Activated naive CD4-positive, alpha-beta T cell (primary cell): Measurements from ENCODE around the gene TANK.
"Not testable (repeated sequence)": the region's sequence is repeated elsewhere in the genome, so short reads cannot be mapped to it uniquely, and the experiment has no call there.

Source experiments
- DNase-seq, 4 experiments: peaks; one replicate each; lab custom pipeline; 2025; lab: John Stamatoyannopoulos, UW

TANK gene

DNA sequence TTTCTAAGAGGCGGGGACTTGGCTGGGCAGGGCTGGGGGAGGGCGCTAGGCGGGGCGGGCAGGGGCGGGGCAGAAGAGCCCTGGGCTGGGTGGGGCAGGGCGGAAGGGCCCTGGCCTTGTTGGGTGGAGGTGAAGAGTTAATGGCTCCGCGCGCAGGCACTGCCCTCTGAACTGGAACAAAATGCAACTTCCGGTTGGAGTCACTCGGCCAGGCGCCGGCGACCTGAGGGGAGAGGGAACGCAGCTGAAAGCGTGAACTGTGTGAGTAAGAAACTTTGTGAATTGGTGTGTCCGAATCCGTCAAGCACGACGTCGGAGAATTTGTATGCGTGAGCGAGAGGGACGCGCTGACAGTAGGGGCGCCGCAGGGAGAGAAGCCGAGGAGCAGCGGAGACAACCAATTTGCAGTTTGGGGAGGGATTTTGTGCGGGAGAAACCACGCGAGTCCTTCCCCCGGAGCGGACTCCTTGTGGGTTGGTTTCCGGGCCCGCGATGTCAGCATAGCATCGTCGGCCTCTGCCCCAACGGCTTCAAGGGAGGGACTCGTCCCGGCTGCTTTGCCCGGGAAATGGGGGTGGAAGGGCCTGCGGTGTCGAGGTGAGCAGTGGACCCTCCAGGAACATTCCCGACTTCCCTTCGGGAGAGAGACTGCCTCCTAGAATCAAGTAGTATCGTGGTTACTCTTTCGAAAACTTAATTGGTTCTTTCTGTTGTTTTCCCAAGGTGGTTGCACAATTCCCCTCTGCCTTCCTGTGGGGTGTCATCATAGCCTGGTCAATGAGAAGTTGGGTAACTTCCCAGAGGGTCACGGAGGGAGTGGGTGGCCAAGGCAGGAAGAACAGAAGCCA, at the start of gene TANK:
TANK (plus strand) TSS at position 203 of the 848 bp plus-strand sequence. CDS start 19,235 bp downstream, outside the sequence.
- DNase-seq, result peak; percentile 63 to 85 (median 73)

DNA sequence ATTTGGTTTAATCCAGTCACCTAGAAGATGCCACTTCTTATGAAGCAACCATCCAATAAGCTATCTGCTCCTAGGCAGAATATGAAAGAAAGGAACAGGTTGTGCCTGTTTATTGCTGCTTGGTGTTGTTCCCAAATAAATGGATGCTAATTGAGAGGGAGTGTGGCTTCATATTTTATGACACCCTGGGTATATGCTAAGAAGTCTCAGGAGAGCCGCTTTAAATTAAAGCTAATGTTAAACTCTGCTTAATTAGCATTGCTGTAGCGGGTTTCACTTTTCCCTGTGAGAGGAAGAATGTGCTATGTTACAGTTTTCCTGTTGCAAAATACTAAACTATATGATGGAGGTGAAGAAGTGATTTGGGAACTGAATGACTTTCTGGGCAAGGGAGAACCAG, 48.7 kb upstream of the TANK start:
- no peak for DNase-seq

- DNase-seq, result no peak
These were observed 47.3 kb upstream of the TANK start for GRCh38 chr2:161112908-161113307.

DNA sequence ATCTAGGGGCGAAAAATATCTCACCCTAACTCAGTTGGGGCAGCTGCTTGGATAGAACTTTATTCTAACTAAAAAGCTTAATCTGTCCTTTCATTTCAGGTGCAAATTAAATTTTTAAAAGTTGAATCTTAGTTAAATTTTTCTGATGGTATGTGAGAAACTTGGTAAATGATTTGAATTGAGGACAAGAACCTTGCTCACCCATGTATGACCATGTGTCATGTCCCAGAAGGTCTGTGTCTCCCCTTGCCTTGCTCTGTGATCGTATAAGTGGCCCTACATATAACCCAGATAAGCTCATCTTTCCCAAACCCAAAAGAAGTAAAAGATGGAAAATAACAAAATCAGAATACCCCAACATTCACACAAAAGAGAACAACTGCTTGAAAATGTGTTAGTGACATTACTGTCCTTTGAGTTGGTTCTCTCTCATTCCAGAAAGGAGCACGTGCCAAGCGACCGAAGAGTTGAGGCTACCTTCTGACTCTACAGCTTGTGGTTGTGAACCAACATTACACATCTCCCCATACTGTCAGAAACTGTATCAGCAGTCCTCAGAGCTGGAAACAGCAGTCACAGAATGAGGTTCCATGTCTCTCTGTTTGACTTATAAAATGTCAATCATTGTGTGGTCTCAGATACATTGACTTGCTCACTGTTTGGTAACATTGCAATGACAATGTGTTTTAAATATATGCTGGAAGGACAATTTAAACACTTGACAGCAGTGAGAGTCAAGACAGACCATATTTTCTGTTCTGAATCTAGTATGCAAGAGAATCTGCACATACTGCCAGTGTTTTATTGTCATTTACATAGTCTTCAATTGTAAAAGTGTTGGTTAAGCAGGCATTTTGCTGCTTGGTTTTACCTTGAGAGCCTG, 46.3 kb upstream of the TANK start:
- no peak for DNase-seq

GRCh38 chr2:161115205-161115604, 45.0 kb upstream of the TANK start:
- DNase-seq, result no peak

DNA sequence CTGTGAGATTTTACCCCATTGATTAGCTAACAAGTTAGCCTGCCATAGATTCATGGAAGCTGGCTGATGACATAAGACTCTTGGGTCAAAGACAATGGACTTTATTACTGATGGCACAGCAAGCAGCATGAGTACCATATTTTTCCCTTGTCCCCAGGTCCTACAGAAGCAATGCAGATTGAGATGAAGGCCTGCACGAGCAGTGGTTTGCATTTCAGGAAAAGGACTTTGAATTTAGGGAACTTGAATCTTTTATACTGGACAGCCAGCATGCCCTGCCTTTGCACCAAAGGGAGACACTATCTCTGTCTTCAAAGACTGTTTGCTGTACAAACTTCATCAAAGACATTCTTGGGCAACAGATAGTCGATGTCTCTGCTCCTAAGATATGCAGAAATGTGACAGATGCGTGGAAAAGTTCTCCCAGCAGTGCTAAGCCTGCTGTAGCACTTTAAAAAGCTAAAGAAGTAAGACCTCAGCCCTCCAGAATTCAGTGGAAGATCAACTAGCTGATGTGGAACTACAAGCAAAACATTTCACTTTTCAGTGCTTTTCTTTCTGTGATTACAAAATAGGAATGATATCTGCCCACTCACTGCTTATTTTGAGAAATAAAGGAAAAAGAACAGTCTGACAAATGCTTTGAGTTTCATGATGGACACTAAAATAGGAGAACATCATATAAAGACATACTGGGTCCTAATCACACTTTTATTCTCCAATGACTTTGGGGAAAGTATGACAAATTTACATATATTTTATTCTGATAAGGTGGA, 44.4 kb upstream of the TANK start:
- no peak for DNase-seq

GRCh38 chr2:161116509-161116908, 43.7 kb upstream of the TANK start:
- no peak for DNase-seq

- no peak for DNase-seq
These were observed 42.7 kb upstream of the TANK start for GRCh38 chr2:161117506-161117905.

- no peak for DNase-seq
These were observed 41.5 kb upstream of the TANK start for GRCh38 chr2:161118722-161119121.

- DNase-seq, result no peak
These were observed 40.7 kb upstream of the TANK start for GRCh38 chr2:161119483-161119882.

DNA sequence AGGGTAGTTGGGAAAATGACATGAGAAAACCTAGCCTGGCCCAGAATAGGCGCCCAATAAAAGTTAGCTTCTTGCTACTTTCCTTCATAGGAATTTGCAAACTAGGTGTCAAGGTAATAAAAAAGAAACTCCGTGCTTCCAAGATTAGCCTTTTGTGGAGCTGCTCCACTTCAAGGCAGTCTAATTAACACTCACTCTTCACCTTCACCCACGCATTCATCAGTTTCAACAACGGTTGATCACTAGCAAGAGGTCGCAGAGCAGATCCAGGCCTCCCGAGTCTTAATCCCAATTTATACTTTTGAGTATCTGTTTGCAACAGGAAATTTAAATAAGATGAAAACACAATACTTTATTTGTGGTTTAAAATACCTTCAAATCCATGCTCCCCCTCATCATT, 39.5 kb upstream of the TANK start:
- no peak for DNase-seq

GRCh38 chr2:161121622-161122021, 38.6 kb upstream of the TANK start:
- DNase-seq, result no peak

DNA sequence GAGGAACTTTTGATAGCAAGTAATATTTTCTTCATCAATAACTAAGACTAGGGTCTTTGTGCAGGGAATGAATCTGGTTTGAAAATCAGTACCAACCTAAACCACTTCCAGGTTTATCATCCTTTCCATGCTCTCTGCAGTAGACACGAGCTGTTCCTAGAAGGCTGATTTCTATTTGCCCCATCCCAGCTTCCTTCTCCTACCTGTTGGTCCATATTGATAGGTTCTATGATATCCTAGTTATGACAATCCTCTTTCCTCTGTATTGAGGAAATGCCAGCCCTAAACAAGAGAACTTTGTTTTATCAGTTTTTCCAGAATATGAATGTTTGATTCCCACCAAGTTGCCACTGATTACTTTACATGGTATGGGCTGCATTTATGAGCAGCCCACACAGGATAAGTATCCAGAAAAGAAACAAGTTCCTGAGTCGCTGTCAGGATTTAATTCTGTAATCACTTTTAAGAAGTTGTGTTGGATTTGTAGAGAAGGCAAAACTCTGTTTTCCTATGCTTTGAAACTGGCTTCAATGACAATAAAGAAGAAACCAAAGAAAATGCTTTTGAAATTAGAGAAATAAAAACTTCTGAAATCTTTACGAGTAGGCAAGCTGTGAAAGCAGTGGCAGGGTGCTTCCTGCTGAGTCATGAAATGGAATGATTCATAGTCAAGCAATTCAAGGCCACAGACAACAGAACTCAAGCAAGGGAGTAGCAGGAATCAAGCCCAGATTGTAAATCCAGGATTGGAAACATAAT, 37.3 kb upstream of the TANK start:
- no peak for DNase-seq

- no peak for DNase-seq
These were observed 36.6 kb upstream of the TANK start for GRCh38 chr2:161123531-161124030.

GRCh38 chr2:161124201-161124600, 36.0 kb upstream of the TANK start:
- DNase-seq, result no peak

DNA sequence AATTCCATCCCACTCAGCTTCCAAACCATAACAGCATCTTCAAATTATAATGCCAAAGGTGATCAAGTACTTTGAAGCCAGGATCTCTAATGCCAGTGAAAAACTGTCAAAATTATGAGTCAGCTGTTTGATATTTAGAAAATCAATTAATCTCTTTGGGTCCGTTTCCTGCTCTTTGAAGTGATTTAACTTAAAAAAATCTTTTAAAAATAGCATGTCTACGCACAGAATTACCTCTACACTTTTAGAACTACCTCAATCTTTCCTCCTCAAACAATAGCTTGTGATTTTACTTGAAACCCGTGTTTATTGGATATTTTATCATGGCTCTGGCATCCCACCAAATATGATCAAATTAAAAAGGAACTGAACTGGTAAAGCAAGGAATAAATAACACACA, 31.3 kb upstream of the TANK start:
- no peak for DNase-seq

DNA sequence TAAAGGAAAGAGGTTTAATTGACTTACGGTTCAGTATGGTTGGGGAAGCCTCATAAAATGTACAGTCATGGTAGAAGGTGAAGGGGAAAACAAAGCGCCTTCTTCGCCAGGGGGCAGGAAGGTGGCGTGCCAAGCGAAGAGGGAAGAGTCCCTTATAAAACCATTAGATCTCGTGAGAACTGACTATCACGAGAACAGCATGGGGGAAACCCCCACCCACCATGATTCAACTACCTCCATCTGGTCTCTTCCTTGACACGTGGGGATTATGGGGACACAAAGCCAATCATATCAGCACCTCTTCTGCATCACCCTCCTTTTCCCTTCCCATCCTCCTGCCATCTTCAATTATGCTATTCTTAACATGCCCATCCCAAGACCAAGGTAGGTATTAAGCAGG, 29.9 kb upstream of the TANK start:
- DNase-seq, result no peak

DNA sequence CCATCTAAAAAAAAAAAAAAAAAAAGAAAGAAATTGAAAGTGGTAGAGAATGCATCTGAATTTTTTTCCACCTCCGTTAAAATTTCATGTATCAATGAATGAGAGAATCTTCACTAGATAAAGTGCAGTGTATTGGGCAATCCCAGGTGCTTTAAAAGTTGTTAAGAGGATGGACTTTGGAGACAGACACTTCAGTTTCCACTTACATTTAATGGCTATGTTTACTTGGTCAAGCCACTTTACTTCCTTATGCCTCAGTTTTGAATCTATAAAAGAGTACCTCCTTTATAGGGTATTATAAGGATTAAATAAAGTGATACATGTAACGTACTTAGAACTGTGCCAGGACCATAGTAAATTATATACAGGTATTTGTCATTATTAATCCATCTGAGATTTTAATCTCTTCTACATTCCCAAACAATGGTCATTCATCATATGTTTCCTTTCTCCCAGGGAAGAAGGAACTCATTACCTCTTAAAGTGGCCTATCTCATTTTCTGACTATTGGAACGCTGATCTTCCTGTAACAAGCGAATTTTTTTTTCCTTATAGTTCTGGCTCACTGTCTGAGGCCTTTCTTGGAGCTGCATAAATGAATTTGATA, 29.1 kb upstream of the TANK start:
- DNase-seq, result no peak

DNA sequence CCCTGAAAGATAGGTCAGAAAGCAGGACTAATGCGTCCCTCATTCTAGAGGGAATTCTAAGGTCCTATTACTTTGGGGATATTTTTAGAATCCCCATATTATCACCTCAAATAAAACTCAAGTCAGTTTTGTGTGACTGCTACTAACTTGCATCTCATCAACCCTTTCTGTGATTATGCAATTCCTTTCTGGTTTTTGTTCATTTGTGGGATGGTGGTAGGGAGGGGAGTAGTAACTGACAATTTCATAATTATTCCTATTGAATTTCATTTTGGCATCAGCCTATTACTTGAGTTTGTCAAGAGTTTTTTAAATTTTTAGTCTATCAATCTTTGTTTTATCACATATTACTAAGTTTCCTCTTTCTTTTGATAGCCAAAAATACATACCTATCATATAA, 28.4 kb upstream of the TANK start:
- DNase-seq, result no peak

DNA sequence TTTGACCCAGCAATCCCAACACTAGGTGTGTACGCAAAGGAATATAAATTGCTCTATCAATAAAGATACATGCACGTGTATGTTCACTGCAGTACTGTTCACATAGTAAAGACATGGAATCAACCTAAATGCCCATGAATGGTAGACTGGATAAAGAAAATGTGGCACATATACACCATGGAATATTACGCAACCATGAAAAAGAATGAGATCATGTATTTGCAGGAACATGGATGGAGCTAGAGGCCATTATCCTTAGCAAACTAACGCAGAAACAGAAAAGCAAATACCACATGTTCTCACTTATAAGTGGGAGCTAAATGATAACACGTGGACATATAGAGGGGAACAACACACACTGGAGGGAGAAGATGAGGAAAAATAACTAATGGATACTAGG, 27.8 kb upstream of the TANK start:
- not testable (repeated sequence) for DNase-seq

GRCh38 chr2:161133366-161133765, 26.9 kb upstream of the TANK start:
- no peak for DNase-seq
